ENCODE data around the gene LNPEP. TPM values are rescaled to one million over a fixed set of nuclear protein-coding genes. Genes with fewer than 3 reads are reported as not detected.

LNPEP gene
- total and polyA plus RNA-seq, 2 donors from 2014 or later, result 6.5 to 74.3 TPM

GRCh38 chr5:97067296-97067850 is 131.5 kb downstream of the LNPEP start:
- Histone ChIP-seq H3K36me3 (ENCODE audit: control insufficient read depth in 2 of 3, insufficient read depth in 3 of 3, low read length in 3 of 3) (no peaks in the 10 kb centered on the region), H3K9me3 (ENCODE audit: control insufficient read depth in 2 of 3, insufficient read depth in 1 of 3, low read length in 3 of 3) (no peaks in the 10 kb centered on the region), H3K4me3 (ENCODE audit: low read length in 3 of 3) (no peak overlapping the region), H3K27me3 (ENCODE audit: control insufficient read depth, insufficient read depth, low read length) (no peaks in the 10 kb centered on the region), H3K27ac (ENCODE audit: low read depth in 2 of 2, low read length in 2 of 2) (no peak overlapping the region), H3K4me1 (ENCODE audit: control insufficient read depth in 2 of 3, insufficient read depth in 2 of 3, low read depth in 1 of 3, low read length in 3 of 3) (peaks cover 0 to under 1% (median 0%) of the 10 kb centered on the region in 3 donors), H3K9ac (ENCODE audit: low read length in 3 of 3) (no peak overlapping the region)
- intact Hi-C loops (cut with DNase I), result no loop called here
- TF ChIP-seq CTCF (IDR thresholded peaks at IDR 0.05; ENCODE audit: borderline replicate concordance, extremely low read depth, insufficient read depth), result no peak
- DNase-seq (no peak), FAIRE-seq (no peak)

GRCh38 chr5:97070234-97070633 is 134.4 kb downstream of the LNPEP start:
- Histone ChIP-seq H3K27me3 (ENCODE audit: control insufficient read depth, insufficient read depth, low read length) (no peaks in the 10 kb centered on the region), H3K36me3 (ENCODE audit: control insufficient read depth in 2 of 3, insufficient read depth in 3 of 3, low read length in 3 of 3) (no peaks in the 10 kb centered on the region), H3K27ac (ENCODE audit: low read depth in 2 of 2, low read length in 2 of 2) (no peak overlapping the region), H3K4me3 (ENCODE audit: low read length in 3 of 3) (no peak overlapping the region), H3K9ac (ENCODE audit: low read length in 3 of 3) (no peak overlapping the region), H3K4me1 (ENCODE audit: control insufficient read depth in 2 of 3, insufficient read depth in 2 of 3, low read depth in 1 of 3, low read length in 3 of 3) (peaks cover 0 to 3% (median 2%) of the 10 kb centered on the region in 3 donors), H3K9me3 (ENCODE audit: control insufficient read depth in 2 of 3, insufficient read depth in 1 of 3, low read length in 3 of 3) (no peaks in the 10 kb centered on the region)
- peak in 1 of 5 donors; percentile 20 for DNase-seq
- no peak for FAIRE-seq
- intact Hi-C loops (cut with DNase I), result no loop called here
- no peak for TF ChIP-seq CTCF (IDR thresholded peaks at IDR 0.05; ENCODE audit: borderline replicate concordance, extremely low read depth, insufficient read depth)

GRCh38 chr5:97071101-97071500 is 135.2 kb downstream of the LNPEP start:
- intact Hi-C loops (cut with DNase I), result no loop called here
- H3K36me3 ChIP-seq (ENCODE audit: control insufficient read depth in 2 of 3, insufficient read depth in 3 of 3, low read length in 3 of 3), result no peaks in the 10 kb centered on the region
- H3K4me3 ChIP-seq (ENCODE audit: low read length in 3 of 3), result no peak overlapping the region
- no peaks in the 10 kb centered on the region for H3K9me3 ChIP-seq (ENCODE audit: control insufficient read depth in 2 of 3, insufficient read depth in 1 of 3, low read length in 3 of 3)
- no peak for TF ChIP-seq CTCF (IDR thresholded peaks at IDR 0.05; ENCODE audit: borderline replicate concordance, extremely low read depth, insufficient read depth)
- no peak overlapping the region for H3K27ac ChIP-seq (ENCODE audit: low read depth in 2 of 2, low read length in 2 of 2)
- peak in 2 of 5 donors; percentile 50 to 72 for DNase-seq
- no peaks in the 10 kb centered on the region for H3K27me3 ChIP-seq (ENCODE audit: control insufficient read depth, insufficient read depth, low read length)
- H3K4me1 ChIP-seq (ENCODE audit: control insufficient read depth in 2 of 3, insufficient read depth in 2 of 3, low read depth in 1 of 3, low read length in 3 of 3), result peaks cover 0 to 8% (median 2%) of the 10 kb centered on the region in 3 donors
- no peak overlapping the region for H3K9ac ChIP-seq (ENCODE audit: low read length in 3 of 3)
- peak; percentile 21 for FAIRE-seq

GRCh38 chr5:97071993-97072392 is 136.1 kb downstream of the LNPEP start:
- Histone ChIP-seq H3K27ac (ENCODE audit: low read depth in 2 of 2, low read length in 2 of 2) (no peak overlapping the region), H3K4me3 (ENCODE audit: low read length in 3 of 3) (no peak overlapping the region), H3K9ac (ENCODE audit: low read length in 3 of 3) (no peak overlapping the region), H3K9me3 (ENCODE audit: control insufficient read depth in 2 of 3, insufficient read depth in 1 of 3, low read length in 3 of 3) (no peaks in the 10 kb centered on the region), H3K27me3 (ENCODE audit: control insufficient read depth, insufficient read depth, low read length) (no peaks in the 10 kb centered on the region), H3K36me3 (ENCODE audit: control insufficient read depth in 2 of 3, insufficient read depth in 3 of 3, low read length in 3 of 3) (no peaks in the 10 kb centered on the region), H3K4me1 (ENCODE audit: control insufficient read depth in 2 of 3, insufficient read depth in 2 of 3, low read depth in 1 of 3, low read length in 3 of 3) (peaks cover 0 to 10% (median 2%) of the 10 kb centered on the region in 3 donors)
- no peak for TF ChIP-seq CTCF (IDR thresholded peaks at IDR 0.05; ENCODE audit: borderline replicate concordance, extremely low read depth, insufficient read depth)
- no peak for DNase-seq
- intact Hi-C loops (cut with DNase I), result no loop called here
- FAIRE-seq, result no peak
